GM21360 (cell line): ENCODE results near the gene GRIPAP1.

Source experiments
- ATAC-seq: cut with Tn5 transposase; IDR thresholded peaks from one replicate; pipeline ENCODE4 v1.9.1; 2021; ENCODE audit warnings: mild to moderate bottlenecking, moderate library complexity; ENCODE audit not compliant: unreplicated experiment

The GRIPAP1 gene

DNA sequence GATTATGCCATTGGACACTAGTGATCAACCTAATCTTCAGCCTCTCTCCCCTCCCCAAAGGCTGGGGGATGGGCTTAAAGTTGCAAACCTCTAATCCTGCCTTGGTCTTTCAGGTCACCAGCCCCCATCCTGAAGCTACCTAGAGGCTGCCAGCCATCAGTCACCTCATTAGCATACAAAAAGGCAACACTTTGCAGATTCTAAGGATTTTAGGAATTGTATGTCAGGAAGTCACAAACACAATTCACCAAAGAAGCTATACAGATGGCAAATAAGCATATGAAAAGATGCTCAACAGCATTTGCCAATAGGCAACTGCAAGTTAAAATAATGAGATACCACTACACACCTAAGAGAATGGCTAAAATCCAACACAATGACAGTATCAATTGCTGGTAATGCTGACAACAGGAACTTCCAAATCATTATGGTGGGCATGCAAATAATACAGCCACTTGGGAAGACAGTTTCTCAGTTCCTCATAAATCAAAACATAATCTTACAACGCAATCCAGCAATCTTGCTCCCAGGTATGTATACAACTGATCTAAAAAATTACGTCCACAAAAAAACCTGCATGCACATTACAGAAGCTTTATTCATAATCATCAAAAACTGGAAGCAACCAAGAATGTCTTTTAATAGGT is 74.2 kb downstream of the GRIPAP1 start:
- ATAC-seq = no peak

DNA sequence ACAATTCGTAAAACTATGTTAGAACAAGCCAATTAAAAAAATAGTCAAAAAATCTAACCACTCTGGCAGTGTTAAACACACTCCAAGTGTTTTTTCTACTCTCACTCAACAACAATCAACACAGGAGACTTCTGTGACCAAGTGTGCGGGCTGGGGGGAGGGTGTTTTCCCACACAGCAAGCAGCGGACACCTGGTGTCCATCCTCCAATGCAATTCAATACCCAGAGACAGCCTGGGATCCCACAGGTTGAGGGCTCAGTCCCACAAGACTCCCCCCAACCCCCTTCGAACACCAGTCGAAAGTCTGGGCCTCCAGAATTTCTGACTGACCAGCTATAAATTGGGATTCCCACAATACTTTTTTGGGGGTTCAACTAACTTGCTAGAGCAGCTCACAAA is 74.9 kb downstream of the GRIPAP1 start:
- no peak for ATAC-seq

DNA sequence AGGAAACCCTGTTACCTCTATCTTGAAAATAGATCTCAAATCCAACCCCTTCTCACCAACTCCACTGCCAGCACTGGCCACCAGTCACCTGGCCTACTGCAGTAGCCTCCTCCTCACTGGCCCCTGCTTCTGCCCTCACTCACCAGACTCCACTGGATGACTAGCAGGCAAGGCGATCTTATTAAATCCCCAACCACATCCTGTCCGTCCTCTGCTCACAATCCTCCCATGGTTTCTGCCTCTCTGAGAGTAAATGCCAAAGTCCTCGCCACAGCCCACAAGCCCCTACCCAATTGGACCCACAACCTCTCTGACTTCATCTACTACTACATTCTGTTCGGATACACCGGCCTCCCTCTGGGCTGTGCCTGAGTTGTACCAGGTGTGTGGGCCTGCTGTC is 77.8 kb downstream of the GRIPAP1 start:
- no peak for ATAC-seq

DNA sequence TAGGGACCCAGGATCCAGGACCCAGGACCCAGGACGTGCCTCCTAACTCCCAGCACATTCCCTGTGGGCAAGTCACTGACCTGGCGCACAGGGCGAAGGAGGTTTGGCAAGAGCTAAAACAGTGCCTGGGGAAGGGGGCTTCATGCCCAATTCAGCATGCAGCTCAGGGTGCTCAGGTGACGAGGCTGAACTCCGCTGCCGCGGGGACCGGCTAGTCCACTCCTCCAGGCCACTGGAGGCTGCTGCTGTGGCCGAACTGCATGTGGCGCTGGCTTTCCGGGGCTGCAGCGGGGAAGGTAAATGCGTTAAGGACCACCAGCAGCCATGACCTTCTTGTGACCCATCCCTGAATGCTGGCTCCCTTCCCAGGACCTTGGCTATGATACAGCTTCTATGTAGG is 78.3 kb downstream of the GRIPAP1 start:
- ATAC-seq = no peak
